ELR (cell line): Measurements from ENCODE around the gene SGK1.
A peak's percentile ranks its signal among the peaks of the same experiment; 100 is the strongest.
"Not testable (repeated sequence)": the region's sequence is repeated elsewhere in the genome, so short reads cannot be mapped to it uniquely, and the experiment has no call there.

Experiments
- DNase-seq: peaks from one replicate; pipeline ENCODE4 v3.0.0-alpha.2; 2015; ENCODE audit warnings: low read depth

The SGK1 gene

GRCh38 chr6:134221250-134221649 lies 96.7 kb downstream of the SGK1 start:
- DNase-seq = no peak

DNA sequence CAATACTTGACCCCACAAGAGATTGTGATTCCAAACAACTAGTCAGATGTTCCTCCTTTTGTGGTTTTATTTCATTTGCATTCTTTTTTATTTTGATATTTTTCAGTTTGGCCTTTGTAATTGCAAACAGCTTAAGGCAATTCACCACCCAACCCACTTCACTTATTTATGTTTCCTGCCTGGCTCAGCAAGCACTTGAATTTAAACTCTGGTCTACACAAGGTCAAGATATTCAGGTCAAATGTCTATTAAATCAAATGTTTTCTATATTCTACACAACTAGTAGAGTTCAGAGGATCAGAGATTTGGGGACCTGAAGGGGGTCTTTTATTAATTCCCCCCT lies 100.1 kb downstream of the SGK1 start:
- DNase-seq = no peak

DNA sequence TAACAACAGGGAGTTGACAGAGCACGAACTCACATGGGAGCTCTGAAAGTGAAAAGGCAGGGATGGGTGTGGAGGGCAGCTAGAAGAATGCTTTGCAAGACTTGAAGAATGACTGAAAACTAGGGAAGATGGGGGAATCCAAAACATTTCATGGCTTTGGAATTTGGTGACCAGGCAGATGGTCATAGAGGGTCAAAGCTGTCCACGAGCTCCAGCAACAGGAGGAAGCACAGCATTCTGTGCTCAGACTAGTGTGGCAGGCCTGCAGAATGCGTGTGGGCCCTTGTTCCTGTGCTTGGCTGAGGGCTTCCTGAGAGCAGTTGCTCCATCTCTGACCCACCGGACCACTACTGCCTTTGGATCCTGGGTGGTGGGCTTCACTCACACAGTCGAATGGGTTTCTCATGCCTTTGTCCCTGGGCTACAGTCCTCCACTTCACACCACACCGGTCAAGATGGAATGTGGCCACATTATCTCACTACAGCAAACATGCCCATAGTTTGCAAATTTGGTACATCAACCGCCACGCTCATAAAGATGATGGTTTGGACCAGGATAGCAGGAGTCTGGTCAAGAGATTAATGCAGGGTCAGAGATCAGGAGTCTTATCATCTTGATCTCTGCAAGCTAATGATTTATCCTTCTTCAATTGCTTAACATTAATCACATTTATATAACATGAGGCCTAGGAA lies 100.7 kb downstream of the SGK1 start:
- DNase-seq = peak; percentile 62

GRCh38 chr6:134216301-134217010 lies 101.5 kb downstream of the SGK1 start:
- DNase-seq = no peak

- DNase-seq = not testable (repeated sequence)
Measured at GRCh38 chr6:134213410-134213809, 104.5 kb downstream of the SGK1 start.

DNA sequence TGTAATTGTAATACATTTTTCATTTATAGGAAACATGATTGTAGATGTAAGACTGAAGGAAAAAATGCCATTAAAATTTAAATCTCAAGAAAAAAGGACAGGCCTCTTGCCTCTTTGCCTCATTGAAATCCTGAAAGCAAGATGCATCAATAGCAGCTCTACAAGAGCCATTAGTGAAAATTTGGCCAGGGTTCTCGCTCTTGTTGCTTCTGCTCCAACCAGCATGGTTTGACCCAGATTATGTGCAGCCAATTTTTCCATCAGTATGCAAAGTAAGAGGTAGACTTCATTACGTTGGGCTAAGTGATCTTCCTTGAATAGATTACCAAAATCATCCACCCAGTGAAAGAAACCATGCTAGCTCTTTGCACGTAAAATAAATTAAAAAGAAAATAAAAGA lies 106.6 kb downstream of the SGK1 start:
- no peak for DNase-seq

DNA sequence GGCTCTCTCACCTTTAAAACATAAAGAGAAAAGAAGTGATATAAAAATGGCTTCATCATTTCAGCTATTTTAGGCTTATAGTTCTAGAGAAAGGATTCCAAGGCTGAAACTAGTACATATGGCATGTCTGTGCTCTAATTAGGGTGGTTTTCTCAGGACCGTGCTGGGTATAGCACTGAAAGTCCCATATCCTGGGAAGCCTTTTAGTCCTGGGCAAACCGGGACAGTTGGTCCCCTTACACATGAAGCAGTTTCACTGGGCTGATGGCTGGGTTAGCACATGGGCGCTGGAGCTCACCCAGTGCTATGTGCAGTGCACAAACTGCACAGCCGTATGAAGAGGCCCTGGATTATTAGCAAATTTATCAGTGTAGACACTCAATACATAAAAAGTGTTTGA lies 110.5 kb downstream of the SGK1 start:
- DNase-seq = no peak

GRCh38 chr6:134205366-134205765 lies 112.5 kb downstream of the SGK1 start:
- DNase-seq = no peak

DNA sequence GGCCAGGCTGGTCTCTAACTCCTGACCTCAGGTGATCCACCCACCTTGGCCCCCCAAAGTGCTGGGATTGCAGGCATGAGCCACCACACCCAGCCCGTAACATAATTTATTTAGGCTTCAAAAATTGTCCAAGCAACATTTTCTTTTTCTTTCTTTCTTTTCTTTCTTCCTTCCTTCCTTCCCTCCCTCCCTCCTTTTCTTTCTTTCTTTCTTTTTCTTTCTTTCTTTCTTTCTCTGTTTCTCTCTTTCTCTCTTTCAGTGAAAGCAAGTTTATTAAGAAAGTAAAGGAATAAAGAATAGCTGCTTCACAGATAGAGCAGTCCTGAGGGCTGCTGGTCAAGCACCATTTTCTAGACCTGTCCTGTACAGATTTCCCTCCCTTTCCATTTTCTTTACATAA lies 113.2 kb downstream of the SGK1 start:
- DNase-seq = not testable (repeated sequence)

GRCh38 chr6:134204031-134204430 lies 113.9 kb downstream of the SGK1 start:
- DNase-seq = no peak

GRCh38 chr6:134201716-134202115 lies 116.2 kb downstream of the SGK1 start:
- no peak for DNase-seq

DNA sequence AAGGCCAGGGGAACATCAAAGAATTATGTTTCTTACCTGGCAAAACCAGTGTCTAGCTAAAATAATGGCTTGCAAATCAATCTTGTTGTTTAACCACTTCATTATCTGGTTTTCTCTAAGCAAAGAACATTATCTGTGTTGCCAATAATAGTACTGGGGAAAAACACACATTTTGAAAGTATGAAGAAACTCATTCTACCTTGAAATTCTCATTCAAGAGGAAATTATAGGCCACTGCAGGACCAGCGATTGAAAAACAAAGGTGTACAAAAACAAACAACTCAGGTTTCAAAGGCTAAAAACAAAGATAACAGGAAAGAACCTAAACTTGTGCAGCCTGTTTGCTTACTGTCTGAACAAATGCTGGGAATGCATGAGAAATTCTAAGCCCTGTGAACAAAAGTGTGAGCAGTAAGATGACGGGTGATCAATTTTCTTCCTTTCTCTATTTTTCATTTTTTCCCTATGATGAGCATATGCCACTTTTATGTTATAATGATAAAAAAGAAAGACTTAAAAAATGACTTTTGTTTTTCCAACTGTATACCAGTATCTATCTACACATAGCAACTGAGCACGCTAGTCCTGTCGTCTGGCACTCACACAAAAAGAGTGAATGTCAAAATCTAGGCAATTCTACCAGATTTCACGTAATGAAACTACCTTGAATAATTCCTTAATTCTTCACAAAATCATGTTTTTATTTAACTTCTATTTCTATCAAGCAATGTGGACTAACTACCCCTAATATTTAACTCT lies 117.9 kb downstream of the SGK1 start:
- DNase-seq = no peak

DNA sequence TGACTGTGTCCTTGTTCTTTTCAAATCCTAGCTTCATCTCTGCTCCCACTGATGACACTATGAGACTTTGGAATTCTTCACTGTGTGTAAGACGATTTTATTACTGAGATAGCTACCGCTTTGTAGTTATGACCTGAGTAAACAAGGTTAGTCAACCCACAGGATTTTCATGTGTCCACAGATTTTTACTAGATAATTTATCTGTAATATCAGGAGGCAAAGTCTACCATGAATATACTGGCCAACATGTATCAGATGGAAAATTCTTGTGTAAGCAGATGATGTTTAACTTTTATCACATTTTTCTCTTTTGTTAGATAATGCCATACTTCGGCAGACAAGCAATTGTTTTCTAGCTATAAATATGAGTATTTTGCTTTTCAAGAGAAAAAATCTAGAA lies 119.8 kb downstream of the SGK1 start:
- peak; percentile 53 for DNase-seq

- DNase-seq = not testable (repeated sequence)
Measured at GRCh38 chr6:134197685-134198084, 120.2 kb downstream of the SGK1 start.

- no peak for DNase-seq
Measured at GRCh38 chr6:134196568-134197193, 121.2 kb downstream of the SGK1 start.

DNA sequence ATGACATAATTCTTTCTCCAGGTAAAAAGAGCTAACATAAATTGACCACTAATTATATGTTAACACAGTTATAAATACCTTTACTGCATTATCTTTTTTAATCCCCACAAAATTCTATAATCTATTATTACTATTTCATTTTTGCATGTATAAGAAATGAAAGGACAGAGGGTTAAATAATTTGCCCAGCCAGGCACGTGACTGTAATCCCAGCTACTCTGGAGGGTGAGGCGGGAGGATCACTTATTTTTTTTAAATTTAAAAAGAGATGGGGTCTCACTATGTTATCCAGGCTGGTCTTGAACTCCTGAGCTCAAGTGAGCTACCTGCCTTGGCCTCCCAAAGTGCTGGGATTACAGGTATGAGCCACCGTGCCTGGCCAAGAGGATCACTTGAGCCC lies 121.9 kb downstream of the SGK1 start:
- no peak for DNase-seq

DNA sequence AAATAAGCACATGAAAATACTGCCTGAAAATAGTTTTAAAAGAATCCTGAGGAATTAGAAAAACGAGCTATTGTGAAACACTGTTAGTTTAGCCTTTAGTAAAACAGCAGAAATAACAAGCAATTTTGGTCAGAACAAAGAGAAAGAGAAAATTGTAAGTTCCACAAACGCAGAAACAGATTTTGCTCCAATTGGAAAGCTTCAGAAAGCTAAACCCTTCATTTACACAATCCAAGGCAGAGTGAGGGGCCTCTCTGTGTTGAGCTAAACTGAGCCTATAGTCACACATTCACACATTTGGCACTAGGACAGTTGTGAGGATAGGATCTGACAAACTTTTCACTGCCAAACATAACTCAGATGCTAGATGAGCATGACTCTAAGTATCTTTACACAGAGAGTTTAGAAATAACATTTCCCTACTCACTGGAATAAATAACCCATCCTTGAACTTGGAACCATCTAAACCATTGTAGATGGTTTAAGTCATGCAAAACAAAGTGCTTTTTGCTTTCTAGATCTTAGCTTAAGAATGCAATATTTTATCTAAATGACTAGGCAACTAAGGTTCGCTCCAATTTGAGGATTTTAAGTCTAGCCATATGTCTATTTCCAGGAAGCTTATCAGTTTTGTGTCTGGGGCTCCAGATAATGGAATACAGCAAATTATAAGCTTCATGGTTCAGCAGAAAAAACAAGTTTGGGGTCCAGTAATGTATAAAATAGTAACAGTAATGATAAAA lies 122.6 kb downstream of the SGK1 start:
- no peak for DNase-seq

- DNase-seq = no peak
Measured at GRCh38 chr6:134193536-134194498, 124.1 kb downstream of the SGK1 start.

DNA sequence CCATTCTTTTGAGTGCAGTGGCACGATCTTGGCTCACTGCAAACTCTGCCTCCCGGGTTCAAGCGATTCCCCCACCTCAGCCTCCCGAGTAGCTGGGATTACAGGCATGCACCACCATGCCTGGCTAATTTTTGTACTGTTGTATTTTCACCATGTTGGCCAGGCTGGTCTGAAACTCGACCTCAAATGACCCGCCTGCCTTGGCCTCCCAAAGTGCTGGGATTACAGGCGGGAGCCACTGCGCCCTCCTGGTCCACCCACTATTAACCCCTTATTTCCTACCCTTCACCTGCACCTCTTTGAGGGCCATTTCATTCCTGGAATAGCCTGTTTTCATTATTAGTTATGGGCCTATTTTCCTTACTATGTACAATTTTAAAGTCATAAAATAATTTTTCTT lies 125.3 kb downstream of the SGK1 start:
- not testable (repeated sequence) for DNase-seq

GRCh38 chr6:134190883-134191282 lies 127.0 kb downstream of the SGK1 start:
- DNase-seq = no peak

GRCh38 chr6:134187751-134188150 lies 130.2 kb downstream of the SGK1 start:
- no peak for DNase-seq
